Transverse colon (tissue), 4 donors: Measurements from ENCODE around the gene LIN37. TPM values are rescaled to one million over a fixed set of nuclear protein-coding genes. Genes with fewer than 3 reads are reported as not detected.

Experiments used
- DNase-seq: peaks from one replicate; pipeline ENCODE4 v3.0.0-alpha.2; 2019
- H3K27ac ChIP-seq, 4 donors: fragments of 200-600 bp; sonication (generic); 2 replicates each; pipeline ENCODE4 v1.5.1; 2016 to 2018; ENCODE audit warnings: inconsistent platforms in 4 of 4
- H3K27me3 ChIP-seq: fragments of 200-600 bp; sonication (generic); 2 replicates; pipeline ENCODE4 v1.5.1; 2017; ENCODE audit warnings: inconsistent platforms
- H3K36me3 ChIP-seq, 4 donors: fragments of 200-600 bp; sonication (generic); 2 replicates each; pipeline ENCODE4 v1.5.1; 2017 to 2019; ENCODE audit warnings: inconsistent platforms in 4 of 4
- H3K4me1 ChIP-seq, 4 donors: fragments of 200-600 bp; sonication (generic); 2 replicates each; pipeline ENCODE4 v1.5.1; 2017 to 2020; ENCODE audit warnings: inconsistent platforms in 4 of 4
- H3K4me3 ChIP-seq, 4 donors: fragments of 200-600 bp; sonication (generic); 1 replicate in 1 of 4; 2 replicates in 3 of 4; pipeline versions ENCODE4 v1.5.1 to v1.6.1; 2017 to 2019; ENCODE audit warnings: inconsistent platforms in 4 of 4
- H3K9me3 ChIP-seq, 2 donors: fragments of 200-600 bp; sonication (generic); 2 replicates each; pipeline ENCODE4 v1.5.1; 2017 to 2019; ENCODE audit warnings: inconsistent platforms in 2 of 2
- CTCF ChIP-seq, 5 experiments: fragments of 200-600 bp in 3 of 5; fragments of 450-650 bp in 2 of 5; sonication (generic) in 3 of 5; IDR thresholded peaks; 1 replicate in 2 of 5; 2 replicates in 3 of 5; pipeline ENCODE4 v1.5.1; 2016 to 2017; ENCODE audit warnings: antibody characterized with exemption in 5 of 5, inconsistent platforms in 3 of 5, mild to moderate bottlenecking in 2 of 5, moderate library complexity in 1 of 5
- EP300 ChIP-seq: sonication (generic); formaldehyde crosslinking; IDR thresholded peaks from one replicate; pipeline ENCODE4 v1.6.1; 2017; ENCODE audit warnings: antibody characterized with exemption, low read depth
- POLR2A ChIP-seq: fragments of 450-650 bp; IDR thresholded peaks from one replicate; pipeline ENCODE4 v1.6.1; 2016; ENCODE audit warnings: antibody characterized with exemption, mild to moderate bottlenecking, moderate library complexity
- POLR2AphosphoS5 ChIP-seq, 3 donors: sonication (generic); formaldehyde crosslinking; IDR thresholded peaks; one replicate each; pipeline ENCODE4 v1.6.1; 2016; ENCODE audit warnings: antibody characterized with exemption in 3 of 3
- WGBS, 2 donors: methylation state at CpG; one replicate each; pipeline ENCODE4 v1.1.5; 2018; ENCODE audit warnings: low coverage in 1 of 2; 5-methylcytosine and 5-hydroxymethylcytosine counted together
- in situ Hi-C, 4 donors: fragments of 200-750 bp; cut with MboI; loops; one replicate each; pipeline versions ENCODE4 v1.15.0 to v1.15.1; 2017; ENCODE audit warnings: low sequenced_read_pairs in 3 of 4, low pct_ligation_motif_present in 1 of 4, low pct_unique_long_range_greater_than_20kb in 1 of 4
- intact Hi-C: fragments of 100-400 bp; cut with DNase I; formaldehyde crosslinking; loops from one replicate; pipeline ENCODE4 v1.15.1; 2023; ENCODE audit warnings: low total_unique reads
- total RNA-seq, 4 donors: library from RNA; depleted of rRNA; stranded (reverse); fragments of >200 nt; gene quantifications; one replicate each; pipeline ENCODE4 v1.1.0, GENCODE V29; 2016

The LIN37 gene
- total RNA-seq, 4 donors from 2014 or later: 10.5 to 41.1 (median 15.8) TPM

GRCh38 chr19:35732540-35733179, 15.7 kb upstream of the LIN37 start:
- WGBS, 2 donors: 91% methylated on average over 25 of the region's 25 CpGs; no CpG with 5 or more reads in 1 of the 2 donors
- intact Hi-C loops (no loop called here), in situ Hi-C loops (no loop called here)
- Histone ChIP-seq H3K27ac (no peak overlapping the region), H3K9me3 (no peaks in the 10 kb centered on the region), H3K36me3 (peaks cover 0 to 53% (median 21%) of the 10 kb centered on the region in 4 donors), H3K4me3 (no peak overlapping the region), H3K4me1 (no peaks in the 10 kb centered on the region), H3K27me3 (no peaks in the 10 kb centered on the region)
- TF ChIP-seq CTCF (IDR thresholded peaks at IDR 0.05) (no peak), POLR2A (no peak), POLR2AphosphoS5 (IDR thresholded peaks at IDR 0.05) (no peak), EP300 (no peak)
- DNase-seq: no peak

GRCh38 chr19:35733180-35734125, 14.9 kb upstream of the LIN37 start:
- DNase-seq: no peak
- no peaks in the 10 kb centered on the region for H3K27me3 ChIP-seq
- H3K9me3 ChIP-seq: no peaks in the 10 kb centered on the region
- in situ Hi-C loops (no loop called here), intact Hi-C loops (no loop called here)
- TF ChIP-seq CTCF (IDR thresholded peaks at IDR 0.05): no peak
- no peaks in the 10 kb centered on the region for H3K4me1 ChIP-seq
- no peak overlapping the region for H3K27ac ChIP-seq
- WGBS, 2 donors: 90% methylated on average over 33 of the region's 35 CpGs; no CpG with 5 or more reads in 1 of the 2 donors
- H3K36me3 ChIP-seq: peaks cover 0 to 46% (median 18%) of the 10 kb centered on the region in 4 donors
- no peak overlapping the region for H3K4me3 ChIP-seq

GRCh38 chr19:35734273-35734672, 14.1 kb upstream of the LIN37 start:
- no peaks in the 10 kb centered on the region for H3K9me3 ChIP-seq
- in situ Hi-C loops (no loop called here), intact Hi-C loops (no loop called here)
- no peak overlapping the region for H3K27ac ChIP-seq
- H3K4me3 ChIP-seq: no peak overlapping the region
- peaks cover 0 to 38% (median 16%) of the 10 kb centered on the region in 4 donors for H3K36me3 ChIP-seq
- DNase-seq: no peak
- no peaks in the 10 kb centered on the region for H3K4me1 ChIP-seq
- 91 to 93% methylated on average over 8 of the region's 8 CpGs for WGBS, 2 donors
- H3K27me3 ChIP-seq: no peaks in the 10 kb centered on the region
- no peak for TF ChIP-seq POLR2AphosphoS5 (IDR thresholded peaks at IDR 0.05)
- no peak for TF ChIP-seq CTCF (IDR thresholded peaks at IDR 0.05)
- no peak for TF ChIP-seq EP300
- no peak for TF ChIP-seq POLR2A

- Histone ChIP-seq H3K36me3 (peaks cover 0 to 32% (median 13%) of the 10 kb centered on the region in 4 donors), H3K9me3 (no peaks in the 10 kb centered on the region), H3K27ac (no peak overlapping the region), H3K27me3 (no peaks in the 10 kb centered on the region), H3K4me1 (peaks cover 2 to 5% (median 3%) of the 10 kb centered on the region in 4 donors), H3K4me3 (no peak overlapping the region)
- WGBS, 2 donors: 88% methylated on average over 5 of the region's 5 CpGs; no CpG with 5 or more reads in 1 of the 2 donors
- in situ Hi-C loops: no loop called here
- TF ChIP-seq EP300 (no peak), POLR2A (no peak), CTCF (IDR thresholded peaks at IDR 0.05) (no peak), POLR2AphosphoS5 (IDR thresholded peaks at IDR 0.05) (no peak)
- no peak for DNase-seq
- intact Hi-C loops: no loop called here
Measured at GRCh38 chr19:35734889-35735288, 13.5 kb upstream of the LIN37 start.
